Breast epithelium (tissue), 4 donors: ENCODE data around the gene LNX1. TPM values are rescaled to one million over a fixed set of nuclear protein-coding genes. Genes with fewer than 3 reads are reported as not detected.

Source experiments
- DNase-seq, 2 donors: peaks; one replicate each; pipeline ENCODE4 v3.0.0-alpha.2; 2019; ENCODE audit warnings: low spot score in 2 of 2
- H3K27ac ChIP-seq, 2 donors: fragments of 200-600 bp; sonication (generic) in 1 of 2; one replicate each; pipeline ENCODE4 v1.5.1; 2016 to 2019; ENCODE audit warnings: mild to moderate bottlenecking in 1 of 2
- H3K27me3 ChIP-seq, 2 donors: fragments of 200-600 bp; sonication (generic) in 1 of 2; one replicate each; pipeline versions ENCODE4 v1.5.1 to v1.6.0; 2017 to 2019; ENCODE audit warnings: control low read depth in 1 of 2, mild to moderate bottlenecking in 1 of 2
- H3K36me3 ChIP-seq: fragments of 200-600 bp; one replicate; pipeline ENCODE4 v1.5.1; 2019
- H3K4me1 ChIP-seq, 2 donors: fragments of 200-600 bp; sonication (generic); one replicate each; pipeline ENCODE4 v1.5.1; 2016 to 2019; ENCODE audit warnings: control low read depth in 1 of 2
- H3K4me3 ChIP-seq, 3 donors: fragments of 200-600 bp; sonication (generic); 1 replicate in 2 of 3; 2 replicates in 1 of 3; pipeline ENCODE4 v1.5.1; 2016 to 2019; ENCODE audit warnings: mild to moderate bottlenecking in 3 of 3, moderate library complexity in 2 of 3
- H3K9me3 ChIP-seq, 2 donors: fragments of 200-600 bp; sonication (generic) in 1 of 2; one replicate each; pipeline ENCODE4 v1.5.1; 2016 to 2019; ENCODE audit warnings: control low read depth in 1 of 2
- POLR2A ChIP-seq: fragments of 450-650 bp; IDR thresholded peaks from one replicate; pipeline ENCODE4 v1.6.1; 2016; ENCODE audit warnings: antibody characterized with exemption, mild to moderate bottlenecking, moderate library complexity
- POLR2AphosphoS5 ChIP-seq, 3 donors: sonication (generic); formaldehyde crosslinking; IDR thresholded peaks; one replicate each; pipeline ENCODE4 v1.6.1; 2017; ENCODE audit warnings: antibody characterized with exemption in 3 of 3
- intact Hi-C: fragments of 100-400 bp; cut with DNase I; formaldehyde crosslinking; loops from one replicate; pipeline ENCODE4 v1.15.1; 2023; ENCODE audit warnings: low total_unique reads
- total RNA-seq, 3 donors: library from RNA; depleted of rRNA; stranded (reverse); fragments of >200 nt; gene quantifications; one replicate each; pipeline ENCODE4 v1.1.0, GENCODE V29; 2016
- TF ChIP-seq, protein P1 (sequence below), 3 donors: fragments of 450-650 bp; IDR thresholded peaks; one replicate each; pipeline ENCODE4 v1.5.1; 2016 to 2017; ENCODE audit warnings: antibody characterized with exemption in 3 of 3, mild to moderate bottlenecking in 3 of 3, moderate library complexity in 3 of 3

LNX1 gene
- total RNA-seq, 3 donors from 2014 or later, result 19.7 to 22.6 (median 22.5) TPM

DNA sequence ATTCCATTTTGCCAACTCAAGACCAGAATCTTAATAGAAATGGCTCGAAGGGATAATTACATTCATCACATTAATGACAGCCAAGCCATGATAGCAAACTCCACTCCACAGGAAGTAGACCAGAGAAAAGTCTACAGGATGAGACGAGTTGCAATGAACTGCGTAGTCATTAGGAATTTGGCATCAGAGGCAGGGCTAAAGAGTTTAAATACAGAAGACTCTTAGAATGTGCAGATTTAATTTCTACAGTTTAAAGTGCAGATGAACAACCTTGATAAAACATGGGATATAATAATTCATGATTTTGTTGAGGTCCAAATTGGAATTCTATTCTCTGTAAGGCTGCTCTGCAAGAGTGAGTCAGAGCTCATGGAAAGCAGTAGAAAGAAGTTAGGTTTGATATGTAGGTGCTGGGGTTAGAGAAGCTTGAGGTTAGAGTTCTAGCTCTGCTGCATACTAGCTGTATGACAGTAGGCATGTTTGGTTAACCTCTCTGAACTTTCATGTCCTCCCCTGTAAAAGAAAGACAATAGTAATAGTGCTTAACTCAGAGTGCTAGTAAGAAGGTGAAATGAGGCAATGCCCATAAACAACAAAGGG is 32.2 kb downstream of the LNX1 start:
- H3K9me3 ChIP-seq, result no peaks in the 10 kb centered on the region
- TF ChIP-seq, protein P1, sequence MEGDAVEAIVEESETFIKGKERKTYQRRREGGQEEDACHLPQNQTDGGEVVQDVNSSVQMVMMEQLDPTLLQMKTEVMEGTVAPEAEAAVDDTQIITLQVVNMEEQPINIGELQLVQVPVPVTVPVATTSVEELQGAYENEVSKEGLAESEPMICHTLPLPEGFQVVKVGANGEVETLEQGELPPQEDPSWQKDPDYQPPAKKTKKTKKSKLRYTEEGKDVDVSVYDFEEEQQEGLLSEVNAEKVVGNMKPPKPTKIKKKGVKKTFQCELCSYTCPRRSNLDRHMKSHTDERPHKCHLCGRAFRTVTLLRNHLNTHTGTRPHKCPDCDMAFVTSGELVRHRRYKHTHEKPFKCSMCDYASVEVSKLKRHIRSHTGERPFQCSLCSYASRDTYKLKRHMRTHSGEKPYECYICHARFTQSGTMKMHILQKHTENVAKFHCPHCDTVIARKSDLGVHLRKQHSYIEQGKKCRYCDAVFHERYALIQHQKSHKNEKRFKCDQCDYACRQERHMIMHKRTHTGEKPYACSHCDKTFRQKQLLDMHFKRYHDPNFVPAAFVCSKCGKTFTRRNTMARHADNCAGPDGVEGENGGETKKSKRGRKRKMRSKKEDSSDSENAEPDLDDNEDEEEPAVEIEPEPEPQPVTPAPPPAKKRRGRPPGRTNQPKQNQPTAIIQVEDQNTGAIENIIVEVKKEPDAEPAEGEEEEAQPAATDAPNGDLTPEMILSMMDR (IDR thresholded peaks at IDR 0.05), result no peak
- TF ChIP-seq POLR2A, result no peak
- no peak for TF ChIP-seq POLR2AphosphoS5 (IDR thresholded peaks at IDR 0.05)
- H3K36me3 ChIP-seq, result no peaks in the 10 kb centered on the region
- H3K27ac ChIP-seq, result no peak overlapping the region
- no peaks in the 10 kb centered on the region for H3K27me3 ChIP-seq
- intact Hi-C loops, result no loop called here
- no peak overlapping the region for H3K4me3 ChIP-seq
- peaks cover 0 to 4% of the 10 kb centered on the region in 2 donors for H3K4me1 ChIP-seq
- DNase-seq, result no peak

DNA sequence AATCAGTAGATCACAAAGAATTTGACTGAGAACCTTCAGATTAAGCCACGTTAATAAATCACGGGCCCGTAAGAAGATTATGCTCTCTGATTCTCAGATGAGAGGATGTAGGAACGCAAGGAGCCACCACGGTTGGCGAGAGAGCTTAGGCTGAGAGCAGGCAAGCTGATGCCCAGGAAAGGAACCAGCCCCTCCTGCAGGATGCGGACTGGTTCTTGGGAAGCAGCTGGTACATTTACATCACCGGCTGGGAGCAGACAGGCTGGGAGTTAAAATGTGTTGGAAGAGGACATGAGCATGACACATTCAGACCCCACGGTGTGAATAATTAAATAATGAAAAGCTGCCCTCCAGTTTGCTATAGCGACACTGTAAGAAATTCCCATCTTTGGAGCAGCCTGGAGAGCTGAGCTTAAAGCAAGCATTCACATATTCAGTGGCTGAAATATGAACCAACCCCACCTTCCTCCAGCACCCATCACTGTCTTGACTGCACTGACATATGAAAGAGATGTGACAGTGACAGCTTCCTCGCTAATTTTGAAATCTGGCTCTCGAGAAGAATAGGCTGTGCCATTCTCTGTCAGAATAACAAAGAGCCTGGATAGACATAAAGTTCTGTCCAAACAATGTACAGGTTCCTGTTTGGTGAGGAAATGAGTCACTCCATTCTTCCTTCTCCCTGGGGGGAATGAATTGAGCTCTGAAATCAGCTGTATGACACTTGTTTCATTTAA is 33.1 kb downstream of the LNX1 start:
- peaks cover 0 to 4% of the 10 kb centered on the region in 2 donors for H3K4me1 ChIP-seq
- H3K27me3 ChIP-seq, result no peaks in the 10 kb centered on the region
- H3K36me3 ChIP-seq, result no peaks in the 10 kb centered on the region
- H3K27ac ChIP-seq, result peak overlapping the region in 1 of 2 donors; percentile 8
- TF ChIP-seq POLR2A (no peak), POLR2AphosphoS5 (IDR thresholded peaks at IDR 0.05) (no peak)
- TF ChIP-seq, protein P1 (IDR thresholded peaks at IDR 0.05), result no peak
- intact Hi-C loops, result no loop called here
- H3K9me3 ChIP-seq, result no peaks in the 10 kb centered on the region
- no peak for DNase-seq
- no peak overlapping the region for H3K4me3 ChIP-seq

DNA sequence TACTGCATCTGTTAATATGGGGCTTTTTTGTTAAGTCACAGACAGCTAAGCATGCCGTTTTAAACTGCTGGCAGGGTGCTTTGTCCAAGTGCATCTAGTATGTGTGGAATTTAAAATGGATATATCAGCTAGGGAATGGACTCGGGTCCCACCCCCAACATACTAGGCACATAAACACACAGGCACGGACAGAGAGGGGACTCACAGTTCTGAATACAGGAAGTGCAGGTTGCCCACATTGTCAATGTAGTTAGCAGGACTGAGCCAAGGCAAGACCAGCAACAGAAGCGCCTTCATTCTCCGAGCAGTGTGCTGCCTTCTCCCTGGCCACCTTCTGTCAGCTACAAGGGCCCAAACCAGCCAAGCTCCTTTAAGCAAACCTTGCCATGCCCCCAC is 33.6 kb downstream of the LNX1 start:
- H3K36me3 ChIP-seq, result no peaks in the 10 kb centered on the region
- no peaks in the 10 kb centered on the region for H3K27me3 ChIP-seq
- H3K27ac ChIP-seq, result no peak overlapping the region
- no peak for DNase-seq
- intact Hi-C loops, result no loop called here
- H3K9me3 ChIP-seq, result no peaks in the 10 kb centered on the region
- TF ChIP-seq, protein P1 (IDR thresholded peaks at IDR 0.05), result no peak
- TF ChIP-seq POLR2A, result no peak
- TF ChIP-seq POLR2AphosphoS5 (IDR thresholded peaks at IDR 0.05), result no peak
- H3K4me3 ChIP-seq, result no peak overlapping the region
- peaks cover 0 to 4% of the 10 kb centered on the region in 2 donors for H3K4me1 ChIP-seq

DNA sequence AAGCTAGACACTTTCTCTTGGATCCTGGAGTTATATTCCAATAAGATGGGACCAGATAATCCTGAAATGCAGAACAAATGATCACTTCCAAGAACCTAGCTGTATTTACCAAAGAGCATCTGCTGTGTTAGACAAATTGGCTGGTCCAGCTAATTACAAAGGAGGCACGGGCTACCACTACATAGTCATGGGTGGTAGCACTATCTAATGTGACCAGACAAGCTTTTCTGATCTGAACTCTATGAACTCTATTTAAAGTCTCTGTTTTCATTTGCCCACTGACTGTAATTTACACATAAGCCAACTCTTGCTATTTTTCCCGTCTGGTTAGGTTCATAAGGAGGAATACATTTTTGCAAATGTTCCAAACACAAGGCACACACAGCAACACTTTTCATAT is 34.6 kb downstream of the LNX1 start:
- Histone ChIP-seq H3K36me3 (no peaks in the 10 kb centered on the region), H3K27ac (no peak overlapping the region), H3K9me3 (no peaks in the 10 kb centered on the region), H3K27me3 (no peaks in the 10 kb centered on the region), H3K4me1 (peaks cover 0 to 4% of the 10 kb centered on the region in 2 donors), H3K4me3 (no peak overlapping the region)
- DNase-seq, result no peak
- intact Hi-C loops, result no loop called here
- TF ChIP-seq POLR2A (no peak), POLR2AphosphoS5 (IDR thresholded peaks at IDR 0.05) (no peak)
- TF ChIP-seq, protein P1 (IDR thresholded peaks at IDR 0.05), result no peak

DNA sequence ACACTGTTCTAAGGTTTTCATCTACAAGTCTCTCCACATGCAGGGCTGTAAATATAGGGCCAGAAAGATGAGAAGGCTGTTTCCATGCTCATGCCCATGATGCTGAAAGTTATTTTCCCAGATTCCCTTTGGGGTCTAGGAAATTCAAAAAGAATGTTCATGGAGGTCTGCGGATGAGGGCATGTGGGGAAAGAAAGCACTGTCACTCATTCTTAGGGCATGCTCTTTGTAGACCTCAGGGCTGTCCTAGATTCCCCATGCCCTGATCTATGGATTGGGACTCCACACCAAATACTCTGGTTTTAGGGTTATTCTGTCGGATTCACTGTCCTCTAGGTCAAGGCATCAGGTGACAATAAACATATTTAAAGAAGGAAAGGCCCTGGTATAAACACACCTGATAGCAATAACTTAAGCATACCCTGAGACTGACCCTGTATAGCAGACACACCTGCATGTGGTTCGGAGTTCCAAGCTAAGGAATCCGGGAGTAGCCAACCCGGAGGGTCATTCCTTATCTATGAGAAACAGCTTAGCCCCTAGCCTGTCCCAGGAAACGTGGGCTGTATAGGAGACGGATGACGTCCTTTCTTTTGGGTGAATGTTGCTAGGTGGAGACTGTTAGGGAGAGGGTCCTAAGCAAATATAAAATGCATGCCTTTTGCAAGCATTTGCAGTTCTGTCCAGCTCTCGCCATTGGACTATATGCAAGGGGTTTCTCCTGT is 37.6 kb downstream of the LNX1 start:
- H3K27ac ChIP-seq, result no peak overlapping the region
- H3K4me3 ChIP-seq, result no peak overlapping the region
- no peaks in the 10 kb centered on the region for H3K9me3 ChIP-seq
- no peaks in the 10 kb centered on the region for H3K27me3 ChIP-seq
- TF ChIP-seq, protein P1 (IDR thresholded peaks at IDR 0.05), result no peak
- TF ChIP-seq POLR2AphosphoS5 (IDR thresholded peaks at IDR 0.05) (no peak), POLR2A (no peak)
- intact Hi-C loops, result loop anchor here (2.0 kb wide), 1 partner anchor 43 kb away; no protein-coding TSS in a partner anchor
- no peaks in the 10 kb centered on the region for H3K36me3 ChIP-seq
- peaks cover 0 to 4% of the 10 kb centered on the region in 2 donors for H3K4me1 ChIP-seq
- DNase-seq, result no peak
